Neutrophil (primary cell): Measurements from ENCODE around the gene PTER.

Experiments used
- H3K27ac ChIP-seq: fragments of 200-600 bp; sonication (generic); 2 replicates; pipeline ENCODE4 v1.5.1; 2016; ENCODE audit warnings: mild to moderate bottlenecking, moderate library complexity
- H3K27me3 ChIP-seq: fragments of 200-600 bp; sonication (generic); 2 replicates; pipeline ENCODE4 v1.6.0; 2016; ENCODE audit warnings: mild to moderate bottlenecking
- H3K36me3 ChIP-seq: fragments of 200-600 bp; sonication (generic); 2 replicates; pipeline ENCODE4 v1.5.1; 2017
- H3K4me1 ChIP-seq, 2 experiments: fragments of 200-600 bp in 1 of 2; sonication (generic) in 1 of 2; 1 replicate in 1 of 2; 2 replicates in 1 of 2; pipeline versions ENCODE4 v1.5.1 to v1.6.1; 2013 to 2016; ENCODE audit warnings: low read depth in 1 of 2, low read length in 1 of 2, mild to moderate bottlenecking in 1 of 2, moderate library complexity in 1 of 2; ENCODE audit not compliant: control insufficient read depth in 1 of 2, insufficient read depth in 1 of 2
- H3K4me3 ChIP-seq, 2 experiments: fragments of 200-600 bp in 1 of 2; sonication (generic) in 1 of 2; 1 replicate in 1 of 2; 2 replicates in 1 of 2; pipeline ENCODE4 v1.5.1; 2013 to 2016; ENCODE audit warnings: low read depth in 1 of 2, low read length in 1 of 2, mild to moderate bottlenecking in 1 of 2, moderate library complexity in 1 of 2
- H3K9me3 ChIP-seq: fragments of 200-600 bp; sonication (generic); 2 replicates; pipeline ENCODE4 v1.5.1; 2016
- TF ChIP-seq, protein P1 (sequence below): fragments of 200-600 bp; sonication (generic); IDR thresholded peaks from 2 replicates; pipeline ENCODE4 v1.5.1; 2016; ENCODE audit warnings: antibody characterized with exemption

Gene PTER

DNA sequence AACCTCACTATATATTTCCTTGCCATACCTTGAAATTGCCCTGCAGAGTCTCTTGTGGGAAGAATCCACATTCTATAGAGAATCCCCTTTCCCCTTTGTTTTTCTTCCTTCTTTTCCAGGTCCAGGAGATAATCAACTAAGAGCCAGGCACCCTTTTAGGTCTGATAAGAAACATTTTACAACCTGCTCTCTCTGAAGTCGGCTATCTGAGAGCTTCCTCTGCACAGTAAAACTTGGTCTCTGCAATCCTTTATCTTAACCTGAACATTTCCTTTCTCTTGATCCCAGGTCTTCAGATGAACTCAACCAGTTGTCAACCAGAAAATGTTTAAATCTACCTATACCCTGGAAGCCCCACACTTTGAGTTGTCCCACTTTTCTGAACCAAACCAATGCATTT is 19.5 kb upstream of the PTER start:
- no peak overlapping the region for H3K4me3 ChIP-seq
- no peaks in the 10 kb centered on the region for H3K4me1 ChIP-seq
- H3K9me3 ChIP-seq = no peaks in the 10 kb centered on the region
- no peak overlapping the region for H3K27ac ChIP-seq
- TF ChIP-seq, protein P1, sequence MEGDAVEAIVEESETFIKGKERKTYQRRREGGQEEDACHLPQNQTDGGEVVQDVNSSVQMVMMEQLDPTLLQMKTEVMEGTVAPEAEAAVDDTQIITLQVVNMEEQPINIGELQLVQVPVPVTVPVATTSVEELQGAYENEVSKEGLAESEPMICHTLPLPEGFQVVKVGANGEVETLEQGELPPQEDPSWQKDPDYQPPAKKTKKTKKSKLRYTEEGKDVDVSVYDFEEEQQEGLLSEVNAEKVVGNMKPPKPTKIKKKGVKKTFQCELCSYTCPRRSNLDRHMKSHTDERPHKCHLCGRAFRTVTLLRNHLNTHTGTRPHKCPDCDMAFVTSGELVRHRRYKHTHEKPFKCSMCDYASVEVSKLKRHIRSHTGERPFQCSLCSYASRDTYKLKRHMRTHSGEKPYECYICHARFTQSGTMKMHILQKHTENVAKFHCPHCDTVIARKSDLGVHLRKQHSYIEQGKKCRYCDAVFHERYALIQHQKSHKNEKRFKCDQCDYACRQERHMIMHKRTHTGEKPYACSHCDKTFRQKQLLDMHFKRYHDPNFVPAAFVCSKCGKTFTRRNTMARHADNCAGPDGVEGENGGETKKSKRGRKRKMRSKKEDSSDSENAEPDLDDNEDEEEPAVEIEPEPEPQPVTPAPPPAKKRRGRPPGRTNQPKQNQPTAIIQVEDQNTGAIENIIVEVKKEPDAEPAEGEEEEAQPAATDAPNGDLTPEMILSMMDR = no peak
- H3K27me3 ChIP-seq = peaks cover 27% of the 10 kb centered on the region
- H3K36me3 ChIP-seq = no peaks in the 10 kb centered on the region

DNA sequence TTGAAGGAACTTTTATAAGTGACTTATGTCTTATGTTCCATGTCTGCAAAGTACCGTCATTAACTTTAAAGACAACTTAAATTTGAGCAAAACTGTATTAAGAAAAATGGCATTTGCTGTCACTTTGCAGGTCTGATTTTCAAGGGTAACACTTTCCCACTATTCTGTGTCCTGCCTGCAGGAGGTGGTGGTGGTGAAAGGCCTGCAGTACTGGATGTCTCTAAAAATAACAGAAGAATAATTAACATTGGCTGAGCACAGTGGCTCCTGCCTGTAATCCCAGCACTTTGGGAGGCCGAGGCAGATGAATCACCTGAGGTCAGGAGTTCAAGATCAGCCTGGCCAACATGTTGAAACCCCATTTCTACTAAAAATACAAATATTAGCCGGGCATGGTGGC is 13.2 kb upstream of the PTER start:
- TF ChIP-seq, protein P1 = no peak
- no peak overlapping the region for H3K27ac ChIP-seq
- H3K27me3 ChIP-seq = peaks cover 17% of the 10 kb centered on the region
- H3K9me3 ChIP-seq = no peaks in the 10 kb centered on the region
- no peaks in the 10 kb centered on the region for H3K36me3 ChIP-seq
- no peak overlapping the region for H3K4me3 ChIP-seq
- H3K4me1 ChIP-seq = no peaks in the 10 kb centered on the region

DNA sequence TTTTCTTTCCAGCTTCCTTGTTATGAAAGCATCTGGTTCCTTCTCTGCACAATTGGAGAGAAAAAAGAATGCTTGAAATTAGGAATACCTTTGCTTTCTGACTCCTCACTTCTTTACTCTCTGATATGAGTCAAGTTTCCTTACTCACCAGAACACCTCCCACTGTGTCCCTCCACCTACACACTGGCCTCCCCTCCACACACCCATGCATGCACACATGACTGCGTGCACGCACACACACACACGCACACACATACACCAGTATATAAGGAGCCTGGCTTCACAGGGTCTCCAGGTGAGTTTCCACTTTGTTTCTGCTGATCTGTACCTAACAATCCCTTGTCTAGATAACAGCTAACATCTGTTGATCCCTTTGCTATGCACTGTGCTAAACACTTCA is 11.4 kb upstream of the PTER start:
- no peak overlapping the region for H3K27ac ChIP-seq
- no peaks in the 10 kb centered on the region for H3K9me3 ChIP-seq
- TF ChIP-seq, protein P1 = no peak
- H3K4me1 ChIP-seq = no peaks in the 10 kb centered on the region
- H3K4me3 ChIP-seq = no peak overlapping the region
- H3K36me3 ChIP-seq = no peaks in the 10 kb centered on the region
- H3K27me3 ChIP-seq = peaks cover 17% of the 10 kb centered on the region

DNA sequence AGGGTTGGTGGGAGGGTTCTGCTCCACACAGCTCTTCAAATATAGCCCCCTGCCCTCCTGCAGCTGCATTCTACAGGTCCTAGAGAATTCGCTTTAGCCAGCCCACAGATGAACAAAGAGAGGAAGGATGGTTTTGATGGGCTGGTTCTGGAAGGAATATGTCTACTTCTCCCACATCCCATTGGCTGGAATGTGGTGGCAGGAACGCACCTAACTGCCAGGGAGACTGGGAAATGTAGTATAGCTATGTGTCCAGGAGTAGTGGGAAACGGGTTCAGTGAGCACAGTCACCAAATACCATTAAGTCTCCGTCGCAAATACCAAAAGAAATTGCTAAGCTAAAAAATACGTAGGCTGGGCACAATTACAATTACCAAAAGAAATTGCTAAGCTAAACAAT is 7.3 kb upstream of the PTER start:
- Histone ChIP-seq H3K27ac (no peak overlapping the region), H3K36me3 (no peaks in the 10 kb centered on the region), H3K4me1 (no peaks in the 10 kb centered on the region), H3K9me3 (no peaks in the 10 kb centered on the region), H3K27me3 (peaks cover 3% of the 10 kb centered on the region), H3K4me3 (no peak overlapping the region)
- TF ChIP-seq, protein P1 = no peak

DNA sequence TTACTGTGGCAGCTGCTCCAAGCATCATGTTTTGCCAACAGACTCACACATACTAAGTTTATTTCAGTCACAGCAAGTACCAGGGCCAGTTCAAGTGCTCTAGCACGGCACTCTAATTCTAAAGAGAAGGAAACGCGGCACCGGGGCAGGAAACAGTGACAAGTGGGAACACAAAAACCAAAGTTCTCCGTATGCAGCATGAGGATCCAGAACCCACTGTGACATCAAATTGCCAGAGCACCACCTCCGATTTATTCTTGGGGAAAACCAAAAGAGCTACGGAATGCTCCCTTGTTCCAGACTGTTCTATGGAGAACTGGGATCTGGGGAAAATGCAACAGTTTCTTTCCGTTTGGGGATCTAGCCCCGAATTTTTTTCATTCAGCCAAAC is 448 bp upstream of the PTER start:
- Histone ChIP-seq H3K9me3 (no peaks in the 10 kb centered on the region), H3K36me3 (no peaks in the 10 kb centered on the region), H3K27ac (peak overlapping the region; percentile 59), H3K4me3 (peak overlapping the region; percentile 65 to 69), H3K4me1 (peaks cover 14 to 15% of the 10 kb centered on the region in 2 experiments), H3K27me3 (no peaks in the 10 kb centered on the region)
- TF ChIP-seq, protein P1 = no peak

DNA sequence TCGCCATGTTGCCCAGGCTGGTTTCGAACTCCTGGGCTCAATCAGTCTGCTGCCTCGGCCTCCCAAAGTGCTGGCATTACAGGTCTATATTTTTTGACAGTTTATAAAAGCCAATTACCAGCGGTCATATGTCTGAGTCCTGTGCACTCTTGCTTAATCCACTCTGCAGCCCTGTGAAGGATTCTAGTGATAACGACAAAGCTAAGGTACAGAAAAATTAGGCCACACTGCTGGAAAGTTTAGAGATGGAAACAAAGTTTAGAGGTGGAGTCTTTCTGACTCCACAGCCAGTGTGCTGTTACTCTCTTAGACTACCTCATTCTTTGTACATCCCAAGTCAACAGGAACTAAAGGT is 707 bp downstream of the PTER start:
- Histone ChIP-seq H3K27ac (no peak overlapping the region), H3K9me3 (no peaks in the 10 kb centered on the region), H3K36me3 (no peaks in the 10 kb centered on the region), H3K4me3 (peak overlapping the region; percentile 65 to 69), H3K27me3 (no peaks in the 10 kb centered on the region), H3K4me1 (peaks cover 14 to 15% of the 10 kb centered on the region in 2 experiments)
- TF ChIP-seq, protein P1 = no peak
